GM19452 (cell line): ENCODE measurements around the gene DDX43.
"Not testable (repeated sequence)": the region's sequence is repeated elsewhere in the genome, so short reads cannot be mapped to it uniquely, and the experiment has no call there.

ENCODE experiments used
- ATAC-seq: cut with Tn5 transposase; IDR thresholded peaks from one replicate; pipeline ENCODE4 v1.9.1; 2021; ENCODE audit not compliant: unreplicated experiment

DDX43 gene

DNA sequence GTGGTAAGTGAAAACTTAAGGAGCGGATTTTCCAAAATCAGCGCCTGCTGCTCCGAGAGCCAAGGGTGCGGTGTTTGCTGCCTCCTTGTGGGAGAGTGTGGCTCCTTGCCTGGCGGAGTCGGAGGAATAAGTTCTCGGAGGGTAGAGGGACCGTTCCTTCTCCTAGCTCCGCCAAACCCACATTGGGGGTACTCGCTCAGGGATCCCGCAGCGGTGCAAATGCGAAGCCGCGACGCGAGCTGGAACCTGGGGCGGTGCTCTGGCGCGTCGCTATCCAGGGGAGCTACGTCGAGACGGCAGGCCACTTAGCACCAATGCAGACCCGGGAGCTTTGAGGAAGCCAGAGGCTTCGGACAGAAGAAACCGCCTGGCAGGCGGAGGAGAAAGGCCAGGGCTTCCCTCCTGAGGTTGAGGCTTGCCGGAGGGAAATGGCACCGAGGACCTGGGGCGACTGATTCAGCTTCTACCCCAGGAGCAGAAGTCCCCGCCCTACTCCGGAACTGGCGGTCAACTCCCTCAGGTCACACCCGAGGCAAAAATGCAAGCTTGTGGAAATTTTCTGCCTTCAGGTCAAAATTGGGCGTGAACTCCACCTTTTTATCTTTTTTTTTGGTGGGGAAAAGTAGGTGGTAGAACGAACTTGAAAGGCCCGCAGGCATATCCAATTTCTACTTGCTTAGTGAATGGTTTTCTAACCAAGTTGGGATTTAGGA is 5.7 kb upstream of the DDX43 start:
- ATAC-seq: peak; percentile 70

DNA sequence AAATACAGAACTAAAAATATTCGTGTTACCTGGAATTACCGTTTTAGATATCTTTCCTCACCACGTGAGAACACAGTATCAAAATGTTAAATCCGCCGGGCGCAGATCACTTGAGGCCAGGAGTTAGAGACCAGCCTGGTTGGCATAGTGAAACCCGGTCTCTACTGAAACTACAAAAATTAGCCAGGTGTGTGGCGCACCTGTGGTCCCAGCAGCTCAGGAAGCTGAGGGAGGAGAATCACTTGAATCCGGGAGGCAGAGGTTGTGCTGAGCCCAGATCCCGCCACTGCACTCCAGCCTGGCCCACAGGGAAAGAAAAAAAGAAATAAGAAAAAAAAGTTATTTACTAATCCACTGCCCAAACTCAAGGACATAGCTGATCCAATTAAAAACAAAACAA is 4.8 kb upstream of the DDX43 start:
- ATAC-seq: no peak

DNA sequence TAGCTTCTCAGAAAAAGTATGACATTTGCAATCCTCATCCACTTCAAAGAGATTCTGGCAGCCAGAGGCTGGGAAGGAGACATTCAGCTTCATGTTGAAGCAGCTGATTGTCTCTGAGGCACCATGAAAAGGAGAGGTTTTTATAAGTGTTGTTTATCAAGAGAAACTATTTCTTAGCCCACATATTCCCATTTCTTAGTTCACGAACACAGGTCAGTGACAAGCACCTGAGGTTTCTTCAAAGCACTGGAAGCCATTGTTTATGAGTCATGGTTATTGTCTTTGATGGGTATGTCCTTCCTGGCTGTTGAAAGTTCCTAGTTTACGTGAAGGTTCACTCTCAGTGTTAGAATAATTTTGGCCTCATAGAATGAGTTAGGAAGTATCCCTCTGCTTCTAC is 3.0 kb upstream of the DDX43 start:
- no peak for ATAC-seq

DNA sequence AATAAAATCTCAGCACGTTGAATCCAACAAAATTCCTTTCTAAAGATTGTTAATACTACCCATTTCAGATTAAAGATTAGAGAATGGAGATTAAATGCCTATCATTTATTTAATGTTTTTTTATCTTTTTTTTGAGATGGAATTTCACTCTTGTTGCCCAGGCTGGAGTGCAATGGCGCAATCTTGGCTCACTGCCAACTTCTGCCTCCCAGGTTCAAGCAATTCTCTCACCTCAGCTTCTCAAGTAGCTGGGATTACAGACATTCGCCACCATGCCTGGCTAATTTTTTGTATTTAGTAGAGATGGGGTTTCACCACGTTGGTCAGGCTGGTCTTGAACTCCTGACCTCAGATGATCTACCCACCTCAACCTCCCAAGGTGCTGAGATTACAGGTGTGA is 2.4 kb upstream of the DDX43 start:
- ATAC-seq: not testable (repeated sequence)

GRCh38 chr6:73393278-73393677 is 1.4 kb upstream of the DDX43 start:
- no peak for ATAC-seq

DNA sequence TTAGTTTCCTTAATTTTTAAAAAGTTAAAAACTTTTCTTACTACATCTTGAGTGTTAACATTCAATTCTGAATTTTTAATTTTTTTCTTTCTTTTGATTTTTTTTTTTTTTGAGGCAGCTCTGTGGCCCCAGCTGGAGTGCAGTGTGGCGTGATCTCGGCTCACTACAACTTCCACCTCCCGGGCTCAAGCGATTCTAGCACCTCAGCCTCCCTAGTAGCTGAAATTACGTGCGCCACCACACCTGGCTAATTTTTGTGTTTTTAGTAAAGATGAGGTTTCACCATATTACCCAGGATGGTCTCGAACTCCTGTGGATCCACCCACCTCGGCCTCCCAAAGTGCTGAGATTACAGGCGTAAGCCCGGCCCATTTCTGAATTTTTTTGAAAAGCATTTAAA is 1.2 kb downstream of the DDX43 start:
- ATAC-seq: no peak

DNA sequence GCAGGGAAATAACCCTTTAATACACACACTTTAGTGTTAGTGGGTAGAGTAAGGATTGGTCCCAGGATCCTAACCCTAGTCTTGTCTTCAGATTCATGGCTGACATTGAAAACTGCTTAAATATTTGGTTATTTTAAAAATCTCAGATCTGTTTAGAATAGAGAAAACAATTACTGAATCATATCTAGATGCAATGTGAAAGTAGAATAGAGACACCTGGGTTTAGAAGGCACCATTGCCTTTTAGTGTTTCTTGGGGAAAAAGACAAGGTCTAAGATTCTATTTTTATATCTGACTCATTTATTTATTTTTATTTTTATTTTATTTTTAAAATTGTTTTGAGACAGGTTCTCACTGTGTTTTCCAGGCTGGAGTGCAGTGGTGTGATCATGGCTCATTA is 6.0 kb downstream of the DDX43 start:
- no peak for ATAC-seq

DNA sequence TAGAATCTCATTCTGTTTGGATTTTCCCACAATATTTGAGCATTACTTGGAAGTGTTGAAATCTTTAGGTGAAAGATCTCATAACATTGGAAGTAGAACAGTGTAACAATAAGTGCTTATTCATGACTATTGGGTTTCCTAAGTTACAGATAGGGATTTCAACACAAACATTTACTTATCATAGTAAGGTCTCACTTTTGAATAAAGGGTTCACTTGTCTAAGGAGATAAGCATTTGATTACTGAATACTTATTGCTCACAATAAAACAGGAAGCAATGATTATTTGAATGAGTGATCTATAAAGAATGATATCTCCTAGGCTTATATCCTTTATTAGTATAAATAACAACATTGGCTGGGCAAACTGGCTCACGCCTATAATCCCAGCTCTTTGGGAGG is 14.8 kb downstream of the DDX43 start:
- ATAC-seq: no peak

DNA sequence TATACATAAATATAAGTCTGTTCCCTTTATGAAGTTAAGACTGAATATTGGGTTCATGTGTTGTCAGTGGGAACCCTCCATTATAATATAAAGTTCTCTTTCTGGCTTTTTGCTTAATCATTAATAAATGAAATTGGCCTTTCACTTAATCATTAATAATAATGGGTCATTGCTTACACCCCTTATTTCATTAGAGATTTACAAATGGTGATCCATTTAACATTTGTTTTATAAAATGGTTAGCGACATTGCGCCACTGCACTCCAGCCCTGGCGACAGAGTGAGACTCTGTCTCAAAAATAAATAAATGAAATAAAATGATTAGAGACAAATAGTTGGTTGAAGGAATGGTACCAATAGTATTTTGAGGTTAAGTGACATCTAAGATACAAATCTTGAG is 18.5 kb downstream of the DDX43 start:
- no peak for ATAC-seq

- no peak for ATAC-seq
These were observed 23.6 kb downstream of the DDX43 start for GRCh38 chr6:73418081-73418741.

- no peak for ATAC-seq
These were observed 26.9 kb downstream of the DDX43 start for GRCh38 chr6:73421534-73421933.

- no peak for ATAC-seq
These were observed 40.6 kb downstream of the DDX43 start for GRCh38 chr6:73435236-73435635.

- no peak for ATAC-seq
These were observed 48.9 kb downstream of the DDX43 start for GRCh38 chr6:73443555-73443954.

GRCh38 chr6:73451223-73452106 is 56.8 kb downstream of the DDX43 start:
- peak; percentile 54 for ATAC-seq

DNA sequence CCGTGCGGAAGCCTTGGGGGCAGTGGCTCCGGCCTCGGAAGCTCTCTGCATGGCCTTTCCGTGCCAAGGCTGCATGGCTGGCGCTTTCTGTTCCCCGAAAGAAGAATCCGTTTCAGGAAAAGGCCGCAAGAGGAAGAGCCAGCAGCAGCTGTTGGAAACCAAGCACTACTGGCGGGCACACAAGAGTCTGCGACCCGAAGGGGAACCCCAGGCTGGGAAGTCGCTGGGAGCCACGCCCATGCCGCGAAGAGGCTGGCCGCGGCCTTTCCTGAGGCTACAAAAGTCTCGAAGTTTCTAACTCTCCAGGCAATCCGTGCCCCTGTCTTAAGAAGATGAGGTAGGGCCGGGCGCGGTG is 57.5 kb downstream of the DDX43 start, which contains the start of gene CGAS:
Gene CGAS (minus strand): TSS at position 191 of the 355 bp plus-strand sequence. CDS start 116 bp downstream, at position 75.
- peak; percentile 69 for ATAC-seq

GRCh38 chr6:73455865-73456629 is 61.4 kb downstream of the DDX43 start:
- no peak for ATAC-seq

GRCh38 chr6:73459474-73459873 is 64.8 kb downstream of the DDX43 start:
- not testable (repeated sequence) for ATAC-seq

DNA sequence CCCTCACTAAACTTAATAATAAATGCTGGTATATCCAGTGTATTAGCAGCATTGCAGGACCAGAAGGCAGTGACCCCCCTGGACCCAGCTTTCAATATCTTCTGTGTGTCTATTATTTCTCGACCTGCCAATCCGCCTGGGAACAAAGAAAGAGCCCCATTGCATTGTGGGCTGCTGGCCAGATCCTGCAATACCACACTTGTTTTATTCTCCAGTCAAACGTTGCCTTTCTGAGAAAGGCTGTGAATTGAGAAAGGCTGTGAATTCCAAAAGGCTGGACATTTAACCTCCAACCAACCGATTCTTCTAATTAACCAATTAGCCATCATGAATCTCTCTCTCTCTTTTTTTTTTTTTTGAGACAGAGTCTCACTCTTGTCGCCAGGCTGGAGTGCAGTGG is 65.4 kb downstream of the DDX43 start:
- no peak for ATAC-seq

DNA sequence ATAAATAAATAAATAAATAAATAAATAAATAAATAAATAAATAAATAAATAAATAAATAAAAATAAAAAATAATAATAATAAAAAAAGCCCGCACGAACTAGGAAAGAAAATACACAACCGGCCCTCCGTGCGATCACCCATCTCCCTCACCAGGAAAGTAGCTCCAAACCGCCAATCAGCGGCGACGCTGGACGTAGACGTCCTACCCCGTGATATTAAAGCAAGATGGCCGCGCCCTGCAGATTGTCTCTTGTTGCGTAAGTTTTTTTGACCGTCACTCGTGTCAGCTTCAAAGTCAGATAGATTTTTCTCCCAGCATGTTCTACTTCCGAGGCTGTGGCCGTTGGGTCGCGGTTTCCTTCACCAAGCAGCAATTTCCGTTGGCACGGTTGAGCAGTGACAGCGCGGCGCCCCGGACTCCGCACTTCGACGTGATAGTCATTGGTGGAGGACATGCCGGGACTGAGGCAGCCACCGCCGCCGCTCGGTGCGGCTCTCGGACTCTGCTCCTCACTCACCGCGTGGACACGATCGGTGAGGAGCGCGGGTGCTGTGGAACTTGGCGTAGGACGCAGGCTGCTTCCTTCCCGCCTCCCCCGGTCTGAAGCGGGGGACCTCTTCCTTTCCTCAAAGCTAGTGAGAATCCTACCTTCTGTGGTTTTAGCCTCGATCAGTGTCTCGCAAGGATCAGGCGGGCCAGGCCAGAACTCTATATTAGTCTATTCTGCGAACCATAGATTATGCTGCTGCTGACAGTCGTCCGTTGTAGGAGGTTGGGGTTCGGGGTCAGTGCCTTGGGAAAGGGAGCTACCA is 67.1 kb downstream of the DDX43 start, which contains the start of gene MTO1:
Gene MTO1 (plus strand): TSS at position 201 of the 814 bp plus-strand sequence. CDS start 118 bp downstream, at position 319.
- peak; percentile 90 for ATAC-seq
